ENCODE data around the gene MXI1.
"Not testable (repeated sequence)": the region's sequence is repeated elsewhere in the genome, so short reads cannot be mapped to it uniquely, and the experiment has no call there.

Gene MXI1

DNA sequence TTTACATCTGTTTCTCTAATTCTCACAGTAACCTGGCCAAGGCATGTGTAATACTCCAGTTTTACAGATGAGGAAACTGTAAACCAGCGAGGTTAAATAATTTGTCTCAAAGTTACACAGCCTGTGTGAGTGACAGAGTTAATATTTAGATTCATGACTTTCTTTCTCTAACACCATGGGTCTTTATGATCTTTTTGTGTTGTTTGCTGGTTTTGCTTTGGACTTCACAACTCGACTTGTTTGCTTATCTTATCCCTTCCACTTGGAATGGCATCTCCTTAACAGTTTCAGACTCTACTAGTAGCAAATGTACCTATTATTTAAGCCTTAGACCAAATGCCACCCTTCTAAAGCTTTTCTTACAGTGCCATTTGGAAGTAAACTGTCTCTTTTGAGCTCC is 34.4 kb downstream of the MXI1 start:
- no peak for DNase-seq (ENCODE audit: low spot score)

DNA sequence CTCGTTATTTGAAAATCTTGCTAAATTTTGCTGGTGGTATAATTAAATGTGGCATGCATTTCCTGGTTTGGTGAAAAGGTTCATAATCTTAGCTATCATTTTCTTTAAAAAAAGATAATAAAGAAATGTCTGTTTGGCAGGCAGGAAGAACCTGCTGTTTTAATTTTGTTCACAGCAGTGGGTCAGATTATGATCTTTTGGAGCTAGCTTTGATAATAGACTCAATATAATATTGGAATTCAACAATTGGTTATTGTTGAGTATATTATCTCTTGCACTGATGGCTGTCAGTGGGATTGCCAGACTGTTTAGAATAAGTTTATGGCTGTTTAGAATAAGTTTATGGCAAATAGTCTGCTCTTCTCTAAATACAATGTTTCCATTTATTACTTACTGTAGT is 35.1 kb downstream of the MXI1 start:
- DNase-seq (ENCODE audit: low spot score): no peak

DNA sequence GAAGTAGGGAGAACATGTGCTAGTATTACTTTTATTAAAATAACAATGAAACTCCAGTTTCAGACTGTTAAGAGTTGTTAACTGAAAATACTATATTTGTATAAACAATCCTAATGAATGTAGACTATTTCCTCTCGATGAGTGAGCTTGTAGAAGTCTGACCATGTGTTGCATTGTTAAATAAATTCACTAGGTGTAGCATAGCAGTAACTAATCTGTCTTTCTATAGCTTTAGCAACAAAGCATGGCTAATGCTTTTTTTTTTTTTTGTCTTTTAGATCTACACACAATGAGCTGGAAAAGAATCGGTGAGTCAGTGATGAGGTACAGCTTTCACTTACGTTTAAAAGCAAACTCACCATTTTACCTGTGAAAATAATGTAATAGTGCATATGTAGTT is 37.1 kb downstream of the MXI1 start:
- no peak for DNase-seq (ENCODE audit: low spot score)

DNA sequence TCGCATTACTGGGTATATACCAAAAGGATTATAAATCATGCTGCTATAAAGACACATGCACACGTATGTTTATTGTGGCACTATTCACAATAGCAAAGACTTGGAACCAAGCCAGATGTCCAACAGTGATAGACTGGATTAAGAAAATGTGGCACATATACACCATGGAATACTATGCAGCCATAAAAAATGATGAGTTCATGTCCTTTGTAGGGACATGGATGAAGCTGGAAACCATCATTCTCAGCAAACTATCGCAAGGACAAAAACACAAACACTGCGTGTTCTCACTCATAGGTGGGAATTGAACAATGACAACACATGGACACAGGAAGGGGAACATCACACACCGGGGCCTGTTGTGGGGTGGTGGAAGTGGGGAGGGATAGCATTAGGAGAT is 40.4 kb downstream of the MXI1 start:
- DNase-seq (ENCODE audit: low spot score): not testable (repeated sequence)

DNA sequence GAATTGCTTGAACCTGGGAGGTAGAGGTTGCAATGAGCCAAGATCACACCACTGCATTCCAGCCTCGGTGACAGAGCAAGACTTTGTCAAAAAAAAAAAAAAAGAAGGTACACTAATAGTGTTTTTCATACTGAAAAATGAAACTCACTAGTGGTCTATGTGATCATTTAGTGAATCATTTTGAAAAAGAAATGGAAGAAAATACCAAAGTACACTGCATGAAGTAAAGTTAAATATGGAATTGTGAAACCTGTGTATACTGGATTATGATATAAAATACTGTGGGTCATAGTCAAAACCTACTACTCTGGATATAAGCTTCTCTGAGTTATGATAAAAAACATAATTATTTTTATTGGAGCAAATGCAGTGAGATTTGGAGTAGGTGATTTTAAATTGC is 42.1 kb downstream of the MXI1 start:
- DNase-seq (ENCODE audit: low spot score): not testable (repeated sequence)

DNA sequence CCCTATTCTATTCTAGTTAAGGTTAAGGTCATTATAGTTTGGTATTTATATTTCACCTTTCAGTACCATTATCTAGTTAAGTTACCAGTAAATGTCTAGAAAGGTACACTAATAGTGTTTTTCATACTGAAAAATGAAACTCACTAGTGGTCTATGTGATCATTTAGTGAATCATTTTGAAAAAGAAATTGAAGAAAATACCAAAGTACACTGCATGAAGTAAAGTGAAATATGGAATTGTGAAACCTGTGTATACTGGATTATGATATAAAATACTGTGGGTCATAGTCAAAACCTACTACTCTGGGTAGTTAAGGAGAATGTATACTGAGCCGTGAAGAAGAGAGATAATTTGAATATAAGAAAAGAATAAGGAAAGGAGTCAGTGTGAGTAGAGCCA is 44.0 kb downstream of the MXI1 start:
- DNase-seq (ENCODE audit: low spot score): not testable (repeated sequence)

DNA sequence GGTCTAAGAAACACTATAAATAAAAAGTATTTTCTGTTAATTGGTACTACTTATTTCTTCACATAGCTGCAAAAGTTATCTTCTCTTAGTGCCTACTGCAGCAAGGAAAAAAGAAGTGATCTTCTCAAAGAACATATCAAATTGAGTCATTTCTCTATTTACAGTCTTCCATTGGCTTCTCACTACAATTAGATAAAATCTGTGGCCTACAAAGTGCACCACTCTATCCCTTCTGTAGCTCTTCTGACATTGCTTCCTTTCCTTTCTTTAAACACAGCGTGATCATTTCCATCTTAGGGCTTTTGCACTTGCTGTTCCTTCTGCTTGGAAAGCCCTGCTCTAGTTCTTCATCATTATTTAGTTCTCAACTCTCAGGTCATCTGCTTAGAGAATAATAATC is 44.7 kb downstream of the MXI1 start:
- no peak for DNase-seq (ENCODE audit: low spot score)

DNA sequence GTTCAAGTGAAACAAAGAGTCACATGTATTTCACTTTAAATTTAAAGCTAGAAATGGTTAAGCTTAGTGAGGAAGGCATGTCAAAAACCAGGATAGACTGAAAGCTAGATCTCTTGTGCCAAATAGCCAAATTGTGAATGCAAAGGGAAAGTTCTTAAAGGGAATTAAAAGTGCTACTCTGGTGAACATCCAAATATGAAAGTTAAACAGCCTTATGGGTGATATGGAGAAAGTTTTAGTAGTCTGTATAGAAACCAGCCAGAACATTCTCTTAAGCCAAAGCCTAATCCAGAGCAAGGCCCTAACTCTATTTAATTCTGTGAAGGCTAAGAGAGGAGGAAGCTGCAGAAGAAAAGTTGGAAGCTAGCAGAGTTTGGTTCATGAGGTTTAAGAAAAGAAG is 47.1 kb downstream of the MXI1 start:
- DNase-seq (ENCODE audit: low spot score): no peak

DNA sequence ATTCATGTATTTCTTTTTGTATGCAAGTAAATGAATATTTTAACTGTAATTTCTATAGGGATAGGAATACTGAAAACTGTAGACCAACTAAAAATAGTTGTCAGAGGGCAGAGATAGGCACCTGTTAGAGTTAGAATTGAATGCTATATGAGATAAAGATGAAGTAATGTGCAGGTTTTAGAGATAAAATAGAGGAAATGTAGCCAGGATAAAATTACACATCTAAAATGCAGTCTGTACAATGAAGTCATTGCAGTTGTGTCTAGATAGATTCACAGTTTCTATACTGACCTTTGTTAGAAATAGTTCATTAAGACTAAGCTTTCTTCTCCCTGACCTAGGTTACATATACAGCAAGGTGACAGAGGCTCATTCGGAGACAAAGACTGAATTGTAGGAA is 51.1 kb downstream of the MXI1 start:
- DNase-seq (ENCODE audit: low spot score): no peak

DNA sequence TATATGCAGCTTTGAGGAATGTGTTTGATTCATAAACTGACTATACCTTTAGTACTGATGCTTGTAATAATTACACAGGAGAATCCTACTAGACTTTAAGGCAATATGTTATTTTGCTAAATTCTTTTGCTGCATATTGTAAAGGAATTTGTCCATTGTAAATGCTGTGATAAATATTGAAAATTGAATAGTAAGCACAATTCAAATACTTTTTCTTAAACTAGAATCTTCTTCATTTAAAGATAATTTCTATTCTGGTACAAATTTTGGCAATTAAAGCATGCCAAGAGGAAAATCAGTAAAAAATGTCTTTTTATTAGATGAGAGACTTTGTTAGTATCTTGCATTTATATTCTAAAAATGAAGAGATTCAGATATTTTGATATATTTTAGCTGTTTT is 51.9 kb downstream of the MXI1 start:
- no peak for DNase-seq (ENCODE audit: low spot score)

DNA sequence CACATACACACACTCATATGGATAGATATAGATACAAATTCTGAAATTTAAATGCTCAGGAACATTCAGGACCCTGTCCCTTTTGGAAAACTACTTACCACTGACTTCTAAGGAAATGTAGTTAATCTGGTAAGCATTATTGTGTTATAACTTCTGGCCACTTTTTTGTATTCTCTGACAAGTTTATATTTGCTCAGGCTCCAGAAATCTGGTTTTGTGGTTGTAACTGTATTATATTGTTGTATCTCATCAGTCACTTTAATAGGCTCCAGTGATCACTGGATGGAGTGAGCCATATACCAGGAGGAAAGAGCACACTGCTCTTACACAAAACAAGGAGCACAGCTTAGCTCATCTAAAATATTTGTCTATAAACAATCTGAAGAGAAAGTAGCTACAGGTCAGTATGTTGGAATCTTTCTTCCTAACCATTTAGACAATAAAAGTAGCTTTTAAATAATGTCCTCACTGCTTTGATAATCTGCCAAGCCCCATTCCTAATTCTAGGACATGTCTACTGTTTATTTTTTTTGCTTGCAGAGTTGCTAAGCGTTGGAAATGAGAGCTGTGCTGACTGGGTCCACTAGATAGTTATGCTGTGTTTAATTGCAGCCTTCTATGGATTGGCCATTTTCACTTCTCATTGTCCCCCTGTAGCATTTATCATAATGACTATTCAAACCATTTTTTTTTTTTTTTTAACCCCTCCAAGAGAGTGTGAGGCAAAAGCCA is 53.5 kb downstream of the MXI1 start:
- no peak for DNase-seq (ENCODE audit: low spot score)

DNA sequence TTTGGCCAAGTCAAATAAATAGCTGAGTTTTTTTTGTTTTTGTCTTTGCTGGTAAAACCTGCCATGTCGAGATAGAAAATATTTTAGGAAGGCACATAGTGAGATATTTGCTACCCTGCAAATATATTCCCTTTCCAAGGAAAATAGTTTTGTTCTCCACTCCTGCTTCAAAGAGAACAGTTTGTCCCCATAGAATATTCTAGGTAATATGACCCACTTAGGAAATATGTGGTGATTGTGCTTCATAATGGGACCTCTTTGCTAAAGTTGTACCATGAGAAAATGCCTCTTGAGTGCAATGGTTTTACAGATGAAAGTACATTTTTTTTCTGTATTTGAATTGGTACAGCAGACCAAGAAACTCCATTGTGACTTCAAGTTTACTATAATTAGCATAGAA is 55.8 kb downstream of the MXI1 start:
- DNase-seq (ENCODE audit: low spot score): no peak

DNA sequence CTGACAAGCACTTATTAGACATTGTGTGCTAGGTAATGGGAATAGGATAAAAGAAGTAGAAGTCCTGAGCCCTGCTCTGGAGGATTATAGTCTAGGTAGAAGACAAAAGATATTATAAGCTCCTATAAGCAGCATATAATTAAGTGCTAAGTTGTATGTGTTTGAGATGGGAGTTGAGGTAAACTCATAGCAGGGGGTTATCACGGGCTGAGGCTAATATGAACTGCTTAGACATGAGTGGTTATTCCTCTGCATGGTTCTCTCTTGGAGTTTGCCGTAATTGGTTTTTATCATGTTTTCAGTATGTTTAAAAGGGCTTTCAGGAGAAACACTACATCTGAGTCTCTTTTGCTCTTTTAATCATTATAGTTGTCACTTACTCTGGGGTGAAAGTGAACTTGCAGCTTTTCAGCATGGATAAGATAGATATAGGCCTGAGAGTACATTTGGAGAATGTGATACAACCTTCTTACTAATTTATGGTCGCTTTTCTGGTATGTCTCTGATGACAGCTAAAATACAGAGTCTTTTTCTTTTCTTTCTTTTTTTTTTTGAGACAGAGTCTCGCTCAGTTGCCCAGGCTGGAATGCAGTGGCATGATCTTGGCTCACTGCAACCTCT is 58.3 kb downstream of the MXI1 start:
- no peak for DNase-seq (ENCODE audit: low spot score)

DNA sequence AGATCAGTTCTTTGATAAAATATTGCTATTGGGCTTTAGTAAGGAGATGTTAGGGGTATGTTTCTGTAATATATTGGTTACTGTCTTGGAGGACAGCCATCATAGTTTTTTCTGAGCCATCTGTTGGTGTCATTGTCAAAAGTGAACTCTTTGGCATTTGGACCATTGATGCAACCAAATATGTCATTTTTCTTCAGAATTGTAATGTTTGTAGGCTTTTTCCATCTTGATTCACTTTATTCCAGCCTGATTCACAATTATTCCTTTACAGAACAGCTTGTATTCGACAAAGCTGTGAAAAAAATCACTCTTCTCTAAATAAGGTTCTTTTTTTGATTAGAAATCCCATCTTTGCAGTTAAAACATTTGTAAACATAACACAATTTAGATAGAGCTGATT is 59.9 kb downstream of the MXI1 start:
- no peak for DNase-seq (ENCODE audit: low spot score)

DNA sequence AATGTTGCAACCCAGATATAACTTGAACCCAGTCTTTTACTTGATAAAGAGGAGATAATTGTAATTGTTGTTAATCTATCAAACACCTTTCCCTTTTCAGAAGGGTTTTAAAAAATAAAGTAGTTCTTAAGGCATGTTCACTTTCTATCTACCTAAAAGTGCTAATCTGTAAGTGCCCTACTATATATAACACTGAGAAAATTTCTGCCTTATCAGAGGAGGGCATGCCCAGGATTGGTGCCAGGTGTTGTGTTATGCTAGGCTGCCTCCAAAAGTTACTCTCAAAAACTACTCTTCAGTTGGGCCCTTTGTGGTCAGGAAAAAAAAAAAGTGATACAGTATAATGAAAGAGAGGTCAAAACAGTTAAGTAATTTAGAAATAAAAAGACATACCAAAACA is 61.0 kb downstream of the MXI1 start:
- no peak for DNase-seq (ENCODE audit: low spot score)

DNA sequence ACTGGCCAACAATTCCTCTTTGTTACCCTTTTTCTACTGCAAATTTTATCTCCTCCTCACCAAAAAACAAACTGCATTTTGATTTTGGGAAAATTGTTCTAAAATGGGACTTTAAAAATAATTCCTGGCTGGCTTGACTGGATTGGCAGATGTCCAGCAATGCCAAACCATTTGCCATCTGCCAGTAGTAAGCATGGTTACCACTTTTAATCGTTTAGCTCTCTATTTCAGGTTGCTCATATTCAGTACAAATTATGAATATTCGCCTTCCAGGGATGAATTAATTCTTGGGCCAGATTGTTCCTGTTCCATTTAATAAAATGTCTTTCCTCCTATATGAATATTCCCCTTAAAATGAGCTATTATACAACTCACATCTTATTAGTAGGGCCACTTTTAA is 61.6 kb downstream of the MXI1 start:
- no peak for DNase-seq (ENCODE audit: low spot score)

DNA sequence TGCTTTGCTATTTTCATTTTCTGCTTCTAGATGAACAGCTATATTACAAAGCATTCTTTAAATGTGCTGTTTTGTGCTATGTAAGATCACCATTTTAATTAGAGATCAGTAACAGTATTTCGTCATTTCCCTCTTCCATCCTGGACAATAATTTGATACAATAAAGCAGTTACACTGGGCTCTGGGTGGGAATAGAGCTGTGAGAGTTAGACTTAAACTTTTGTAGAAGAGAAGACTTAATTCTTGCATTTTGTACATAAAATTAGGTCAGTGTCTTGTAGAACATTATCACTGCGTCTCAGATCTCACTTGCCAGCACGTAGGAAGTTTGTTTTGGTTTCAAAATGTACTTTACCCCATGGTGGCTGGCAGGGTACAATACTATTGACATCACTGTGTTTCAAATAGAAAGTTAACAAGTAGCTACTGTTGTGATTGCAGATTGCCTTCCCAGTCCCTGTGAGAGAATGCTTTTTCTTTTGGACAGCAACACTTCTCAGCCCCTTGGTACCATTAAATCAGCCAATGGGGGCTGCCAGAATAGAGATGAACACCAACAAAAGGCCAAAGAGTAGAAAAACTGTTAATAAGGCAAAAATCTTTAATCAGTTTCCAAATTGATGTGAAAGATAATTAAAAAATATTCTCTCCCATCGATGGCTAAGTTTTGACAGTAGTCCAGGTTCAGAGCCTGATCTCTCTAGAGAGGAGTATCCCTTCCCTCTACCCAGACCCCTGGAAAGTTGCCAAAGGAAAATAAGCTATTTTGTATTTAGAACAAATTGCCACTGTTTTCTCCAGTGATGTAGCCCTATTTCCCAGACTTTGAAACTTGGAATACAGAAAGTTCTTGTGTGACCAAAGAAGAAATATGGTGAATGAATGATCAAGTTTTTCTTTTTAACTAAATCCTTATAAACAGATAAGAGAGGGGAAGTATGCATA is 62.2 kb downstream of the MXI1 start:
- no peak for DNase-seq (ENCODE audit: low spot score)

DNA sequence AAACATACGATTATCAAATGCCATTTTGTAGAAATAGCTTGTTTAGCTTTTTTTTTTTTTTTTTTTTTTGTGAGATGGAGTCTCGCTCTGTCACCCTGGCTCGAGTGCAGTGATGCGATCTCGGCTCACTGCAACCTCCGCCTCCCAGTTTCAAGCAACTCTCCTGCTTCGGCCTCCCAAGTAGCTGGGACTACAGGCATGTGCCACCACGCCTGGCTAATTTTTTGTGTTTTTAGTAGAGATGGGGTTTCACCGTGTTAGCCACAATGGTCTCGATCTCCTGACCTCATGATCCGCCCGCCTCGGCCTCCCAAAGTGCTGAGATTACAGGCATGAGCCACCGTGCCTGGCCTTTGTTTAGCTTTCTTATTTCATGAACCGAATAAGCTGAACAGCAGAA is 65.6 kb downstream of the MXI1 start:
- DNase-seq (ENCODE audit: low spot score): not testable (repeated sequence)

DNA sequence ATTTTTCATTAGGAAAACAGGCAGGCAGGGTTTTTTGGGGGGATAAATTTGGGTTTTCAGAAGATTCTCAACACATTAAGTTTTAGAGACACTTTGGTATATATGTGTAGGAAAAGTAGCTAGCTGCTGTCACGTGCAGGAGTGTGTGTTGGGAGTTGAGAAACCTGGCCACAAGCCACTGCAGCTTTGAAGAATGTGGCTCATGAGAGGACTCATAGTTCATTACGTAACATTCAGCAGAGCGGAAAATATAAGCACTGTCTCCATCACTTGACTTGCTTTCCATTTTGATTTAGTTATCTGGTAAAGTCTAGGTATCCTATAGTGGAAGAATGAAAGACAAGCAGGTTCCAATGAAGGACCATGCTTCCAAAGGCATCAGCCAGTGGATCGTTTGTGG is 66.1 kb downstream of the MXI1 start:
- DNase-seq (ENCODE audit: low spot score): peak; percentile 29

DNA sequence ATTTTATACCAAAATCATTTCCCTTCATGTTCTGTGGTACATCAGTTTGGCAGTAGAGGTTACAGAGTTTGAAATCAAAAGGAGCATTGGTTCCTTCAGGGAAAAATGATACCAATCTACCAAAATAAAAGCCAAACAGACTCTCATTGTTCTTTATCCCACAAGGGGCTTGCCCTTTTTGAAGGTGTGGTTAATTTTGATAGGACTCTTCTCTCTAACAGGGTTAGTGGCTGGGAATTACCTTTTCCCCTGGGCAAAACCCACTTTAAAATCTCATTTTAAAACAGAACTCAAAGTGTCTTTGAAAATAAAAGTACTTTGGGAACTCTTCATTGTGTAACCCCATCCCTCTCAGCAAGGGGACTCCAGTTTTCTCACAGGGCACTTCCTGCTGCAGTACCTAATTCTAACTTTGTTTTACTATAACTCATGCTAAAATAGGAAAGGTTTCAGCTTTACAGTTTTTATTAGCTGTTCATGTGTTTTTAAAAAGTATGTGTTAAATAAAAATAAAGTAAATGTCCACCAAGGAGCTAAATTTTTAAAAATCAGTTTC is 66.7 kb downstream of the MXI1 start:
- DNase-seq (ENCODE audit: low spot score): no peak

DNA sequence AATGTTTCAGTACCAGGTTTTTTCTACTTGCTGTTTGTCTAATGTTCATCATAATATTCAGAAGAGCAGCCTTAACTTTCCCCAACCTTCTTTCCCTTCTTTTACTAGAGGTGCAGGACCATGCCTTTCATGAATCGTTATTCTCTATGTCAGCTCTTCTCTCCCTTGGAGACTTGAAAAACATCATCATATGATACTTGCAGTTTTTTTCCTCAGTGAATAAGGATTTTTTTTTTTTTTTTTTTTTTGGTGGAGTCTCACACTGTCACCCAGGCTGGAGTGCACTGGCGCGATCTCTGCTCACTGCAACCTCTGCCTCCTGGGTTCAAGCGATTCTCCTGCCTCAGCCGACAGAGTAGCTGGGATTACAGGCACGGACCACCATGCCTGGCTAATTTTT is 67.2 kb downstream of the MXI1 start:
- no peak for DNase-seq (ENCODE audit: low spot score)

DNA sequence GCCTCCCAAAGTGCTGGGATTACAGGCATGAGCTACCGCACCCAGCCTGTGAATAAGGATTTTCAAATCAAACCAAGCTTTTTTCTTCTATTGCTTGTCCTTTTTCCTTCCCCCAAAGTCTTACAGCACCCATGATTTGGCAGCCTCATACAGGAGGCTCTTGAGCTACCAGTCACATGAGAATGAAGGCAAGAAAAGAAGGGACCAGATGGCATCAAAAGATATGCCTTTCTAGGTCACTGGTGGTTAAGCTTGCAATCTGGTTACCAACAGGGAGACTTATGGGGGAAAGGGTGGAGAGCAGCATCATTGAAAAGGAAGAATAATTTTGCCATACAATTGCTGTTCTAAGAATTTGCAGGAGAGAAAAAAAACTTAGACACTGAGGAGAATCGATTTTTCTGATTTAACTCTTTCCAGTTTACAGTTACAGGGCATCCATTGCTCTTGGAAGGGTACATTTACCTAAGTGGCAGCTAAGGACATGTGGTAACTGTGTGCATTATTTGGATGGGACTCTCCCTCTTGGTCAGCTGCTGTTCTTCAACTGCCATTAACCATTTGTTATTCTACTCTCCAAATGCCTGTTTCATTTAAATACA is 67.8 kb downstream of the MXI1 start:
- DNase-seq (ENCODE audit: low spot score): peak; percentile 5

Measured in CD4-positive, alpha-beta T cell treated with Interleukin-6 at 100 ng/mL for 8 hours (primary cell).